Ishikawa (cell line): ENCODE results near the gene CEP131.

Experiments
- EP300 ChIP-seq: IDR thresholded peaks from 2 replicates; pipeline ENCODE4 v1.6.1; 2012; ENCODE audit warnings: borderline replicate concordance
- RAD21 ChIP-seq: IDR thresholded peaks from 2 replicates; pipeline ENCODE4 v1.6.1; 2012; ENCODE audit warnings: low read depth
- YY1 ChIP-seq: IDR thresholded peaks from 2 replicates; pipeline ENCODE4 v1.6.1; 2012; ENCODE audit warnings: low read depth
- TF ChIP-seq, protein P1 (sequence below): IDR thresholded peaks from 2 replicates; pipeline ENCODE4 v1.6.1; 2012; ENCODE audit warnings: low read depth, mild to moderate bottlenecking

DNA sequence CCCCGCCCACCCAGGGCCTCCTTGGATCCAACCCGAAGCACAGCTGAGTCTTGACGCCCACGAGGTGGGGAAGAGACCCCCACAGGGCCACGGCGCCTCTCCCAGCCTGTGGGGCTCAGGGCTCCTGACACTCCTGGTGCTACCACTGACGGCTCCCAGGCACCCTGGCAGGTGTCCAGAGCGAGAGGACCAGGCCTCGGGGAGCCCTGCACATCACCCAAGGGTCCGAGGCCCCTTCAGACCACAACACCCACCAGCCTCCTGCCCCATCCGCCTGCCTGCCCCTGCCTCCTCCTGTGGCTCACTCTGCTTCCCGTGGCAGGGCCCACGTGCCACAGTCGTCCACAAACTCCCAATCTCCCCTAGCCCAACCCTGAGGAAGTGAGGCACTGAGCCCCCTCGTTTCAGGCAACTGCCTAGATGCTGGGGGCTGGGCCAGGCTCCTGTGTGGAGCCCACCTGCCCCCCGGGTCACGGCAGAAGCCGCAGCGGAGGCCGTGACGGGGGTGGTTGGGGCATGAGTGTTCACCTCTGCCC lies 28.5 kb downstream of the CEP131 start:
- TF ChIP-seq YY1 (no peak), RAD21 (no peak), EP300 (no peak)
- TF ChIP-seq, protein P1, sequence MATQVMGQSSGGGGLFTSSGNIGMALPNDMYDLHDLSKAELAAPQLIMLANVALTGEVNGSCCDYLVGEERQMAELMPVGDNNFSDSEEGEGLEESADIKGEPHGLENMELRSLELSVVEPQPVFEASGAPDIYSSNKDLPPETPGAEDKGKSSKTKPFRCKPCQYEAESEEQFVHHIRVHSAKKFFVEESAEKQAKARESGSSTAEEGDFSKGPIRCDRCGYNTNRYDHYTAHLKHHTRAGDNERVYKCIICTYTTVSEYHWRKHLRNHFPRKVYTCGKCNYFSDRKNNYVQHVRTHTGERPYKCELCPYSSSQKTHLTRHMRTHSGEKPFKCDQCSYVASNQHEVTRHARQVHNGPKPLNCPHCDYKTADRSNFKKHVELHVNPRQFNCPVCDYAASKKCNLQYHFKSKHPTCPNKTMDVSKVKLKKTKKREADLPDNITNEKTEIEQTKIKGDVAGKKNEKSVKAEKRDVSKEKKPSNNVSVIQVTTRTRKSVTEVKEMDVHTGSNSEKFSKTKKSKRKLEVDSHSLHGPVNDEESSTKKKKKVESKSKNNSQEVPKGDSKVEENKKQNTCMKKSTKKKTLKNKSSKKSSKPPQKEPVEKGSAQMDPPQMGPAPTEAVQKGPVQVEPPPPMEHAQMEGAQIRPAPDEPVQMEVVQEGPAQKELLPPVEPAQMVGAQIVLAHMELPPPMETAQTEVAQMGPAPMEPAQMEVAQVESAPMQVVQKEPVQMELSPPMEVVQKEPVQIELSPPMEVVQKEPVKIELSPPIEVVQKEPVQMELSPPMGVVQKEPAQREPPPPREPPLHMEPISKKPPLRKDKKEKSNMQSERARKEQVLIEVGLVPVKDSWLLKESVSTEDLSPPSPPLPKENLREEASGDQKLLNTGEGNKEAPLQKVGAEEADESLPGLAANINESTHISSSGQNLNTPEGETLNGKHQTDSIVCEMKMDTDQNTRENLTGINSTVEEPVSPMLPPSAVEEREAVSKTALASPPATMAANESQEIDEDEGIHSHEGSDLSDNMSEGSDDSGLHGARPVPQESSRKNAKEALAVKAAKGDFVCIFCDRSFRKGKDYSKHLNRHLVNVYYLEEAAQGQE, result no peak
